Measurements from ENCODE around the gene CUEDC2.

GRCh38 chr10:102394801-102395399 is 37.5 kb downstream of the CUEDC2 start:
- TF ChIP-seq SP1 (IDR thresholded peaks at IDR 0.05) = no peak
- TF ChIP-seq SUZ12 (IDR thresholded peaks at IDR 0.05) = no peak
